Uterus (tissue), 2 donors: ENCODE data around the gene STIM2.

Source experiments
- CTCF ChIP-seq, 4 experiments: fragments of 200-600 bp in 2 of 4; fragments of 450-650 bp in 2 of 4; sonication (generic) in 2 of 4; IDR thresholded peaks; one replicate each; pipeline ENCODE4 v1.5.1; 2016 to 2019; ENCODE audit warnings: antibody characterized with exemption in 4 of 4, mild to moderate bottlenecking in 2 of 4, moderate library complexity in 1 of 4
- POLR2A ChIP-seq, 2 donors: fragments of 450-650 bp; IDR thresholded peaks; one replicate each; pipeline ENCODE4 v1.6.1; 2016; ENCODE audit warnings: antibody characterized with exemption in 2 of 2, mild to moderate bottlenecking in 1 of 2, moderate library complexity in 1 of 2

GRCh38 chr4:27023366-27023765 lies 162.7 kb downstream of the STIM2 start:
- TF ChIP-seq CTCF (IDR thresholded peaks at IDR 0.05) (no peak), POLR2A (IDR thresholded peaks at IDR 0.05) (no peak)
